ENCODE measurements around the gene DUSP7. TPM values are rescaled to one million over a fixed set of nuclear protein-coding genes. Genes with fewer than 3 reads are reported as not detected.

The DUSP7 gene
- total RNA-seq, 2 donors from 2014 or later: 7.4 to 9.1 TPM

GRCh38 chr3:52021489-52022268 lies 34.7 kb downstream of the DUSP7 start:
- ATAC-seq (no peak), DNase-seq (no peak)
- intact Hi-C loops (cut with DNase I, micrococcal nuclease): no loop called here

- no peak for DNase-seq
- intact Hi-C loops (cut with DNase I, micrococcal nuclease): no loop called here
- no peak for ATAC-seq
Measured at GRCh38 chr3:52020796-52021195, 35.6 kb downstream of the DUSP7 start.

GRCh38 chr3:52019352-52020080 lies 36.9 kb downstream of the DUSP7 start:
- intact Hi-C loops (cut with DNase I, micrococcal nuclease): no loop called here
- ATAC-seq (no peak), DNase-seq (no peak)

- ATAC-seq (no peak), DNase-seq (no peak)
- intact Hi-C loops (cut with DNase I, micrococcal nuclease): no loop called here
Measured at GRCh38 chr3:52018319-52019000, 37.9 kb downstream of the DUSP7 start.

GRCh38 chr3:52017586-52017985 lies 38.8 kb downstream of the DUSP7 start:
- intact Hi-C loops (cut with DNase I, micrococcal nuclease): no loop called here
- DNase-seq (no peak), ATAC-seq (no peak)

- DNase-seq (no peak), ATAC-seq (no peak)
- intact Hi-C loops (cut with DNase I, micrococcal nuclease): no loop called here
Measured at GRCh38 chr3:52015438-52016228, 40.7 kb downstream of the DUSP7 start.

GRCh38 chr3:52014613-52015012 lies 41.8 kb downstream of the DUSP7 start:
- ATAC-seq: no peak
- DNase-seq: no peak
- intact Hi-C loops (cut with DNase I, micrococcal nuclease): no loop called here

- intact Hi-C loops (cut with DNase I, micrococcal nuclease): no loop called here
- no peak for ATAC-seq
- no peak for DNase-seq
Measured at GRCh38 chr3:52013802-52014598, 42.4 kb downstream of the DUSP7 start.

GRCh38 chr3:52012699-52013098 lies 43.7 kb downstream of the DUSP7 start:
- DNase-seq (no peak), ATAC-seq (no peak)
- intact Hi-C loops (cut with DNase I, micrococcal nuclease): no loop called here

GRCh38 chr3:52010431-52010830 lies 45.9 kb downstream of the DUSP7 start:
- no peak for ATAC-seq
- intact Hi-C loops (cut with DNase I, micrococcal nuclease): no loop called here

GRCh38 chr3:52007291-52007690 lies 49.1 kb downstream of the DUSP7 start:
- intact Hi-C loops (cut with DNase I, micrococcal nuclease): no loop called here
- no peak for DNase-seq
- ATAC-seq: no peak

More at GRCh38 chr3:52010431-52010830, 45.9 kb downstream of the DUSP7 start:
- DNase-seq: no peak

- intact Hi-C loops (cut with DNase I, micrococcal nuclease): no loop called here
- no peak for ATAC-seq
Measured at GRCh38 chr3:52006820-52007133, 49.6 kb downstream of the DUSP7 start.

GRCh38 chr3:52006017-52006819 lies 50.2 kb downstream of the DUSP7 start:
- no peak for ATAC-seq
- intact Hi-C loops (cut with DNase I, micrococcal nuclease): no loop called here
- DNase-seq: no peak

More at GRCh38 chr3:52006820-52007133, 49.6 kb downstream of the DUSP7 start:
- DNase-seq: no peak

- DNase-seq (no peak), ATAC-seq (no peak)
- intact Hi-C loops (cut with DNase I, micrococcal nuclease): no loop called here
Measured at GRCh38 chr3:52005571-52005986, 50.8 kb downstream of the DUSP7 start.

GRCh38 chr3:52004906-52005395 lies 51.4 kb downstream of the DUSP7 start:
- ATAC-seq: no peak
- DNase-seq: no peak
- intact Hi-C loops (cut with DNase I, micrococcal nuclease): loop anchor here (5.0 kb wide), 3 partner anchors 117 to 137 kb away; no protein-coding TSS in a partner anchor

GRCh38 chr3:52004163-52004787 lies 52.1 kb downstream of the DUSP7 start:
- DNase-seq (no peak), ATAC-seq (peak; percentile 14)
- intact Hi-C loops (cut with DNase I, micrococcal nuclease): loop anchor here (5.0 kb wide), 3 partner anchors 118 to 138 kb away; no protein-coding TSS in a partner anchor

GRCh38 chr3:52002748-52003147 lies 53.6 kb downstream of the DUSP7 start:
- ATAC-seq (no peak), DNase-seq (no peak)
- intact Hi-C loops (cut with DNase I, micrococcal nuclease): loop anchor here (5.0 kb wide), 3 partner anchors 120 to 140 kb away; no protein-coding TSS in a partner anchor
